Activated naive CD8-positive, alpha-beta T cell treated with anti-CD3 and anti-CD28 coated beads, Interleukin-2, amount 50 U/mL, for 24 hours (primary cell): ENCODE results near the gene FAM83G.

ENCODE experiments used
- ATAC-seq: fragments of 150-1000 bp; cut with Tn5 transposase; one replicate; pipeline ENCODE4 v1.10.0; 2021
- DNase-seq: peaks from one replicate; pipeline ENCODE4 v3.0.0; 2021
- H3K27ac Mint-ChIP-seq: one replicate; pipeline ENCODE4 v1.8.0; 2021; ENCODE audit warnings: mild to moderate bottlenecking, mixed read lengths
- H3K27me3 Mint-ChIP-seq: one replicate; pipeline ENCODE4 v1.8.0; 2021; ENCODE audit warnings: mixed read lengths
- H3K36me3 Mint-ChIP-seq: one replicate; pipeline ENCODE4 v1.8.0; 2021; ENCODE audit warnings: low read depth, mixed read lengths
- H3K4me1 Mint-ChIP-seq: one replicate; pipeline ENCODE4 v1.8.0; 2021; ENCODE audit warnings: mixed read lengths
- H3K4me3 Mint-ChIP-seq: one replicate; pipeline ENCODE4 v1.8.0; 2021; ENCODE audit warnings: mild to moderate bottlenecking, moderate library complexity, mixed read lengths
- H3K9me3 Mint-ChIP-seq: one replicate; pipeline ENCODE4 v1.8.0; 2021; ENCODE audit warnings: mixed read lengths

FAM83G gene

GRCh38 chr17:19017804-19018599 lies 13.4 kb upstream of the FAM83G start:
- no peak for DNase-seq
- H3K27ac Mint-ChIP-seq = no peak overlapping the region
- H3K27me3 Mint-ChIP-seq = no peaks in the 10 kb centered on the region

DNA sequence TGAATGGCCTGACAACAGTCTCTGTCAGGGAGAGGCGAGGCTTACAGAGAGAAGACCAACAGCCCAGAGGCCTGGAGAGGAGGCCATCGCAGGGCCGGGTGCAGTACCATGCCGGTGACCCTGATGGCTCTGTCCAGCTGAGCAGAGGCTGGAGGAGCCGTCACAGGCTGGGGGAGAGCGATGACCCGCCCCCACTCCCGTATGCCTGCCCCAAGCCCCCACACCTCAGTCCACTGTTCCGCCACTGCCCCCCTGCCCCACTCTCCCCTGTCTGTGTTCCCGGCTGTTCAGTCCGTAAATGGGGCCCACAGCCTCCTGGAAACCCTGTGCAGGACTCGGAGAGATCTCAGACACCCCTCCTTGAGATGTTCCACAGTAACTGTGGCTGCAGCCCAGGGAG lies 12.8 kb upstream of the FAM83G start:
- DNase-seq = no peak
- Mint-ChIP-seq H3K4me1 (peaks cover 4% of the 10 kb centered on the region), H3K36me3 (peaks cover 3% of the 10 kb centered on the region), H3K9me3 (no peaks in the 10 kb centered on the region), H3K4me3 (no peak overlapping the region), H3K27me3 (no peaks in the 10 kb centered on the region), H3K27ac (no peak overlapping the region)
- no peak for ATAC-seq

More at GRCh38 chr17:19017804-19018599, 13.4 kb upstream of the FAM83G start:
- no peak for ATAC-seq
- Mint-ChIP-seq H3K36me3 (peaks cover 3% of the 10 kb centered on the region), H3K4me3 (no peak overlapping the region), H3K9me3 (no peaks in the 10 kb centered on the region), H3K4me1 (peaks cover 4% of the 10 kb centered on the region)

DNA sequence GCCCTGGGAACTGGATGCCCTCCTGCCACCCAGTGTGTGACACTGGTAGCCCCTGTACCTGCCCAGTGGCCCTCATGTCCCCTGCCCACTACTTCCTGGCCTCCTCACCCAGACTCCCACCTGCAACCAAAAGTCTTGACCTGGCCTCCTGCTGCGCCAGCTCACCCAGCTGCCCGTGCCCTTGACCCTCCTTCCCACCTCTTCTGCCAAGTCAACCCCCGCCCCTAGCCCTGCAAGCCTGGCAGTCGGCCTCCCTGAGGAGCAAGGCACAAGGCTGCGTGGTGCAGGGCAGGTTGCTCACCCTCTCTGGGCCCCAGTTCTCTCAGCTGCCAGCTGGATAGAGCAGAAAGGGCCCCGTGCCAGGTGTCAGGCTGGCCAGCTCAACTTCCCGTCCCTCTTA lies 12.3 kb upstream of the FAM83G start:
- peaks cover 4% of the 10 kb centered on the region for H3K4me1 Mint-ChIP-seq
- H3K9me3 Mint-ChIP-seq = no peaks in the 10 kb centered on the region
- ATAC-seq = no peak
- no peak for DNase-seq
- peaks cover 3% of the 10 kb centered on the region for H3K36me3 Mint-ChIP-seq
- H3K4me3 Mint-ChIP-seq = no peak overlapping the region
- no peaks in the 10 kb centered on the region for H3K27me3 Mint-ChIP-seq
- no peak overlapping the region for H3K27ac Mint-ChIP-seq

DNA sequence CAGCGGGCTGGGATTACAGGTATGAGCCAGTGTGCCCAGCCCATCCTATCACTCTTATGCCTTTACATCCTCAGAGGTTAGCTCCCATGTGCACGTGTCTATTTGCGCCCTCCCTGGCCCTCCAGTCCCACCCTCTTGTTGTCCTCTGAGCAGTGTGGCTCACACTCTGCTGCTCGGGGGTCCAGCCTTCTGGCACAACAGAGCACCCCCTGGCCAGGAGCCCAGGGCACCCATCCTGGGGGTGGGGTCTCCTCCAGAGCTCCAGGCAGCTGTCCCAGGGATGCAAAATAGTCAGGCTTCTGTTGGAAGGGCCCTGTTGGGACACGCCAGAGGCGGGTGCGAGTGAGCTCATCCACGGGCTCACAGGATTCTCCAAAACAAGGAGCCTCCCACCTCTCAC lies 11.7 kb upstream of the FAM83G start:
- no peak for ATAC-seq
- Mint-ChIP-seq H3K4me1 (peaks cover 4% of the 10 kb centered on the region), H3K4me3 (no peak overlapping the region), H3K27me3 (no peaks in the 10 kb centered on the region), H3K9me3 (no peaks in the 10 kb centered on the region), H3K36me3 (peaks cover 2% of the 10 kb centered on the region), H3K27ac (no peak overlapping the region)
- DNase-seq = no peak

- ATAC-seq = no peak
- Mint-ChIP-seq H3K4me3 (no peak overlapping the region), H3K27ac (no peak overlapping the region), H3K9me3 (no peaks in the 10 kb centered on the region), H3K36me3 (no peaks in the 10 kb centered on the region), H3K4me1 (peaks cover 4% of the 10 kb centered on the region), H3K27me3 (no peaks in the 10 kb centered on the region)
- DNase-seq = no peak
Measured at GRCh38 chr17:19015428-19015827, 10.9 kb upstream of the FAM83G start.

DNA sequence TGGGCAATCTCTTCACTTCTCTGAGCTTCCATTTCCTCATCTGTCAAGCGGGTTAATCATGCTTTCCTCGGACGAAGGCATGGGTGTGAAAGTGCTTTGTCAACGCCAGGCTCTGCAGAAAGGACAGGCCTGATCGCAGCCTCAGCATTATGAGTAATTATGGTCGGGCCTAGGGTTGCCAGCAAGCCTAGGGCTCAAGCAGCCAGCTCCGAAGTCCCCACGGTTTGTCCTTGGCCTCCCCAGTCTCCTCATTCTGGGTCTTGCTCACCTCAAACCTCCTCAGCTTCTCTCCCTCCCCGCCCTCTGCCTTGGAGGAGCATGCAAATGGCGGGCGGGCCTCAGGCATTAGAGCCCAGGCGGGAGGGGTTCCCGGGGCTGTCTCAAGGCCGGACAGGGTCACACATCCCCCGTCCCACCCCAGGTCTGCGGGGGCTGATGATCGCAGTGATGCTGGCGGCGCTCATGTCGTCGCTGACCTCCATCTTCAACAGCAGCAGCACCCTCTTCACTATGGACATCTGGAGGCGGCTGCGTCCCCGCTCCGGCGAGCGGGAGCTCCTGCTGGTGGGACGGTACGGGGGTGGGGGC lies 10.2 kb upstream of the FAM83G start:
- no peak for ATAC-seq
- Mint-ChIP-seq H3K27ac (no peak overlapping the region), H3K9me3 (no peaks in the 10 kb centered on the region), H3K4me3 (no peak overlapping the region), H3K4me1 (peaks cover 3% of the 10 kb centered on the region), H3K27me3 (no peaks in the 10 kb centered on the region), H3K36me3 (no peaks in the 10 kb centered on the region)
- no peak for DNase-seq

- Mint-ChIP-seq H3K27ac (no peak overlapping the region), H3K36me3 (no peaks in the 10 kb centered on the region), H3K4me1 (peaks cover 1% of the 10 kb centered on the region), H3K4me3 (no peak overlapping the region), H3K27me3 (no peaks in the 10 kb centered on the region), H3K9me3 (no peaks in the 10 kb centered on the region)
- DNase-seq (no peak), ATAC-seq (no peak)
Measured at GRCh38 chr17:19013806-19014627, 9.5 kb upstream of the FAM83G start.

DNA sequence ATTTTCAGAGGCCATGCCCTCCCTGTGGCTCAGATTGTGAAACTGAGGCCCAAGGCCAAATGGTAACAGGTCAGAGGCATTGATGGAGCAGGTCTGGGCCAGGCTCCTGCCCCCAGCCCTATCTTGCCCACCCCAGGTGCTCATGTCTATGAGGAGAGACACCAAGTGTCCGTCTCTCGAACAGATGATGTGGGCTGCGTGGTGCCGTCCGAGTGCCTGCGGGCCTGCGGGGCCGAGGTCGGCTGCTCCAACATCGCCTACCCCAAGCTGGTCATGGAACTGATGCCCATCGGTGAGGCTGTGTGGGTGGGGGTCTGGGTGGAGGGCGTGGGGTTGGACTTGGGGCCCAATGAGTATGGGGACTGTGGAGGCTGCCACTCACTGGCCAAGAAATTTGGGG lies 8.7 kb upstream of the FAM83G start:
- no peak for DNase-seq
- H3K4me1 Mint-ChIP-seq = no peaks in the 10 kb centered on the region

GRCh38 chr17:19012171-19013080 lies 7.9 kb upstream of the FAM83G start:
- Mint-ChIP-seq H3K27ac (no peak overlapping the region), H3K36me3 (no peaks in the 10 kb centered on the region), H3K4me3 (no peak overlapping the region)

More for the DNA sequence above, 8.7 kb upstream of the FAM83G start:
- H3K27me3 Mint-ChIP-seq = no peaks in the 10 kb centered on the region
- no peak for ATAC-seq
- no peak overlapping the region for H3K27ac Mint-ChIP-seq
- H3K4me3 Mint-ChIP-seq = no peak overlapping the region
- no peaks in the 10 kb centered on the region for H3K9me3 Mint-ChIP-seq
- no peaks in the 10 kb centered on the region for H3K36me3 Mint-ChIP-seq

GRCh38 chr17:19011581-19011980 lies 7.0 kb upstream of the FAM83G start:
- DNase-seq = no peak
- H3K27me3 Mint-ChIP-seq = no peaks in the 10 kb centered on the region
- H3K4me3 Mint-ChIP-seq = no peak overlapping the region

More at GRCh38 chr17:19012171-19013080, 7.9 kb upstream of the FAM83G start:
- Mint-ChIP-seq H3K4me1 (no peaks in the 10 kb centered on the region), H3K9me3 (no peaks in the 10 kb centered on the region), H3K27me3 (no peaks in the 10 kb centered on the region)
- no peak for DNase-seq
- no peak for ATAC-seq

GRCh38 chr17:19010729-19011505 lies 6.4 kb upstream of the FAM83G start:
- ATAC-seq = no peak

More at GRCh38 chr17:19011581-19011980, 7.0 kb upstream of the FAM83G start:
- H3K36me3 Mint-ChIP-seq = no peaks in the 10 kb centered on the region
- no peaks in the 10 kb centered on the region for H3K4me1 Mint-ChIP-seq
- no peaks in the 10 kb centered on the region for H3K9me3 Mint-ChIP-seq
- no peak overlapping the region for H3K27ac Mint-ChIP-seq
- ATAC-seq = no peak

GRCh38 chr17:19009970-19010369 lies 5.4 kb upstream of the FAM83G start:
- H3K36me3 Mint-ChIP-seq = no peaks in the 10 kb centered on the region
- no peaks in the 10 kb centered on the region for H3K9me3 Mint-ChIP-seq
- no peak for ATAC-seq
- H3K27ac Mint-ChIP-seq = no peak overlapping the region
- no peaks in the 10 kb centered on the region for H3K27me3 Mint-ChIP-seq
- H3K4me3 Mint-ChIP-seq = no peak overlapping the region
- DNase-seq = no peak
- no peaks in the 10 kb centered on the region for H3K4me1 Mint-ChIP-seq

More at GRCh38 chr17:19010729-19011505, 6.4 kb upstream of the FAM83G start:
- H3K4me1 Mint-ChIP-seq = no peaks in the 10 kb centered on the region
- H3K27me3 Mint-ChIP-seq = no peaks in the 10 kb centered on the region
- no peak overlapping the region for H3K4me3 Mint-ChIP-seq
- no peak overlapping the region for H3K27ac Mint-ChIP-seq
- H3K36me3 Mint-ChIP-seq = no peaks in the 10 kb centered on the region
- DNase-seq = no peak
- no peaks in the 10 kb centered on the region for H3K9me3 Mint-ChIP-seq

- H3K4me1 Mint-ChIP-seq = peaks cover 20% of the 10 kb centered on the region
- H3K9me3 Mint-ChIP-seq = no peaks in the 10 kb centered on the region
- DNase-seq (no peak), ATAC-seq (no peak)
- no peaks in the 10 kb centered on the region for H3K27me3 Mint-ChIP-seq
- H3K36me3 Mint-ChIP-seq = peaks cover 6% of the 10 kb centered on the region
- no peak overlapping the region for H3K27ac Mint-ChIP-seq
- H3K4me3 Mint-ChIP-seq = no peak overlapping the region
Measured at GRCh38 chr17:19006698-19007097, 2.1 kb upstream of the FAM83G start.
